K562 (cell line): ENCODE results near the gene STING1. TPM values are rescaled to one million over a fixed set of nuclear protein-coding genes. Genes with fewer than 3 reads are reported as not detected.

Experiments
- ETV6 ChIP-seq, 3 experiments: fragments of 150-350 bp in 1 of 3; sonication (generic) in 1 of 3; formaldehyde crosslinking in 1 of 3; IDR thresholded peaks; 2 replicates each; pipeline versions ENCODE4 v1.6.1 to v1.8.0; 2014 to 2022; ENCODE audit warnings: borderline replicate concordance in 2 of 3, low read depth in 2 of 3, antibody characterized with exemption in 1 of 3, low read length in 1 of 3, mild to moderate bottlenecking in 1 of 3, missing genetic modification reagents in 1 of 3
- HMGN3 ChIP-seq: IDR thresholded peaks from 2 replicates; pipeline ENCODE4 v1.6.1; 2011; ENCODE audit warnings: borderline replicate concordance, low read depth, mild to moderate bottlenecking, mixed read lengths, low read length; ENCODE audit not compliant: insufficient read length; ENCODE audit errors: extremely low read depth
- IFI16 ChIP-seq: fragments of 250-450 bp; sonication (Bioruptor Pico); IDR thresholded peaks from 2 replicates; pipeline ENCODE4 v2.1.2; 2022; ENCODE audit warnings: mild to moderate bottlenecking, inconsistent platforms
- OTX1 ChIP-seq: fragments of 450-650 bp; formaldehyde crosslinking; IDR thresholded peaks from 2 replicates; pipeline ENCODE4 v1.4.0; 2022; ENCODE audit warnings: mild to moderate bottlenecking
- PHB2 ChIP-seq: fragments of 450-650 bp; IDR thresholded peaks from 2 replicates; pipeline ENCODE4 v1.6.1; 2017; ENCODE audit warnings: low read depth
- SMC3 ChIP-seq: conservative IDR thresholded peaks from 2 replicates; pipeline ENCODE4 v1.6.1; 2011; ENCODE audit warnings: low read depth, low read length, improper control_type of control experiment; ENCODE audit not compliant: insufficient read depth
- SREBF2 ChIP-seq: sonication (generic); formaldehyde crosslinking; IDR thresholded peaks from 2 replicates; pipeline ENCODE4 v1.4.0; 2020; ENCODE audit warnings: mild to moderate bottlenecking, missing genetic modification reagents
- THRAP3 ChIP-seq: fragments of 450-650 bp; IDR thresholded peaks from 2 replicates; pipeline ENCODE4 v1.6.1; 2016; ENCODE audit warnings: mild to moderate bottlenecking, inconsistent platforms, borderline replicate concordance
- VEZF1 ChIP-seq: fragments of 200-800 bp; sonication (Bioruptor generic); IDR thresholded peaks from 2 replicates; pipeline ENCODE4 v1.6.1; 2017; ENCODE audit warnings: missing genetic modification characterization, missing compliant biosample characterization
- ZBTB11 ChIP-seq, 3 experiments: fragments of 200-800 bp in 1 of 3; fragments of 250-450 bp in 1 of 3; fragments of 450-650 bp in 1 of 3; sonication (Bioruptor Pico) in 1 of 3; sonication (Bioruptor generic) in 1 of 3; formaldehyde crosslinking in 1 of 3; IDR thresholded peaks; 2 replicates each; pipeline versions ENCODE4 v1.6.1 to v1.8.0; 2016 to 2022; ENCODE audit warnings: mild to moderate bottlenecking in 2 of 3, missing genetic modification characterization in 2 of 3, missing compliant biosample characterization in 1 of 3, moderate library complexity in 1 of 3
- ZBTB12 ChIP-seq: fragments of 250-450 bp; sonication (Bioruptor Pico); IDR thresholded peaks from 2 replicates; pipeline ENCODE4 v1.4.0; 2020
- ZBTB34 ChIP-seq: fragments of 250-450 bp; sonication (Bioruptor Pico); IDR thresholded peaks from 2 replicates; pipeline ENCODE4 v1.8.0; 2021; ENCODE audit warnings: mild to moderate bottlenecking, moderate library complexity
- ZFP36 ChIP-seq: fragments of 150-350 bp; IDR thresholded peaks from 2 replicates; pipeline ENCODE4 v1.6.1; 2018; ENCODE audit warnings: low read length, low read depth; ENCODE audit not compliant: partially characterized antibody
- ZNF280B ChIP-seq: fragments of 250-450 bp; sonication (Bioruptor Pico); IDR thresholded peaks from 2 replicates; pipeline ENCODE4 v1.5.1; 2021; ENCODE audit warnings: mild to moderate bottlenecking
- ZNF354B ChIP-seq: fragments of 250-450 bp; sonication (Bioruptor Pico); IDR thresholded peaks from 2 replicates; pipeline ENCODE4 v1.4.0; 2020
- ZNF436 ChIP-seq: fragments of 250-450, 450-650 bp; sonication (Bioruptor Pico); formaldehyde crosslinking; IDR thresholded peaks from 2 replicates; pipeline ENCODE4 v1.7.0; 2020; ENCODE audit warnings: mild to moderate bottlenecking
- polyA plus RNA-seq, 8 experiments: library from polyadenylated mRNA; depleted of rRNA in 4 of 8; stranded (reverse) in 5 of 8; unstranded in 3 of 8; fragments of >200 nt; fragmentation: Nextera tagmentation in 2 of 8; fragmentation: Illumina TruSeq in 1 of 8; extraction: Ambion mirVana in 2 of 8; extraction: Trizol in 1 of 8; gene quantifications; 2 replicates each; pipeline versions ENCODE4 v1.2.1 to v1.2.3, GENCODE V29; 2011 to 2014; ENCODE audit warnings: inconsistent platforms in 1 of 8, missing spikeins in 1 of 8
- total RNA-seq, 7 experiments: library from RNA; depleted of rRNA in 6 of 7; stranded (reverse); fragments of >200 nt in 6 of 7; fragmentation: Illumina TruSeq in 2 of 7; extraction: Trizol in 2 of 7; gene quantifications; 2 replicates each; pipeline versions ENCODE4 v1.2.1 to v1.2.3, GENCODE V29; 2011 to 2021; ENCODE audit warnings: low replicate concordance in 1 of 7

The STING1 gene
- total and polyA plus RNA-seq, 9 of the 15 experiments (the other 6 are each of a cell fraction or from before 2014, with no cell fraction given) = 20.8 to 69.1 (median 44.7) TPM

- TF ChIP-seq IFI16 (CRISPR knock-in tag) (no peak), OTX1 (CRISPR knock-in tag) (no peak), ZFP36 (no peak), ZBTB11 (CRISPR knock-in tag; IDR thresholded peaks at IDR 0.05) (peak in 1 of 3 experiments; percentile 77; a peak in 2 of 6 replicates), HMGN3 (no peak), SMC3 (no peak), ETV6 (IDR thresholded peaks at IDR 0.05; ENCODE audit: borderline replicate concordance in 1 of 2, low read depth in 2 of 2, low read length in 1 of 2) (peak; percentile 83 to 96; a peak in 3 of 4 replicates), ETV6 (CRISPR knock-in tag; IDR thresholded peaks at IDR 0.05; ENCODE audit: borderline replicate concordance) (no peak), THRAP3 (no peak; the same call in 1 of the 2 replicates), PHB2 (no peak), VEZF1 (CRISPR knock-in tag) (peak; percentile 71), ZNF354B (CRISPR knock-in tag) (no peak), ZBTB34 (CRISPR knock-in tag) (no peak), ZNF280B (CRISPR knock-in tag) (no peak), SREBF2 (CRISPR knock-in tag) (no peak), ZNF436 (no peak), ZBTB12 (CRISPR knock-in tag) (no peak)
These were observed at the start of gene STING1 (continued) for GRCh38 chr5:139482050-139482889.
